T47D (cell line): ENCODE data around the gene PHF21B.

Experiments
- DNase-seq, 2 experiments: peaks; one replicate each; pipeline versions ENCODE4 v3.0.0 to v3.0.0-alpha.2; 2011 to 2012; ENCODE audit warnings: low read depth in 1 of 2, low spot score in 1 of 2
- JUND ChIP-seq: IDR thresholded peaks from 2 replicates; pipeline ENCODE4 v1.6.1; 2012; ENCODE audit warnings: low read depth
- in situ Hi-C: cut with HindIII; loops from 2 replicates; pipeline ENCODE4 v1.10.0; 2016; ENCODE audit warnings: low sequenced_read_pairs, low pct_unique_long_range_greater_than_20kb

PHF21B gene

DNA sequence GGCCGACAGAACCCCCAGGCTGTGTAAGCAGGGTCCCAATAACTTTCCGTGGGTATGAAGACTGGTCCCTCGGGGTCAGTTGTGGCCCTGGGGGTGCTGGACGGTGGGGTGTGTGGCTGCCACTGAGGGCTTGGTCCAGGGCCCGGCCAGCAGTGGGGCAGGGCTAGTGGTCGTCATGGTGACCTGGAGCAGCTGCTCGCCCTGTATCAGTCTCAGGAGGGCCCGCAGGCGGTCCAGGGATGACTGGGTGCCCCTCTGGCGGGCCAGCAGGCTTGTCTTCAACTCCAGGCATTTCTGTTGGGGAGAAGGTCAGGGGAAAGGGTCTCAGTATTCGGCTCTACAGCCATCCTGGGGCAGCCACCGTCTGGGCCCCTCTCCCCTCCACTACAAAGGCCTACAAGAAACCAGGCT lies 126.8 kb downstream of the PHF21B start:
- in situ Hi-C loops = no loop called here
- DNase-seq = no peak

GRCh38 chr22:44882226-44882905 lies 127.4 kb downstream of the PHF21B start:
- no peak for DNase-seq
- in situ Hi-C loops = no loop called here
- TF ChIP-seq JUND = no peak

More for the DNA sequence above, 126.8 kb downstream of the PHF21B start:
- TF ChIP-seq JUND = no peak

- no peak for DNase-seq
- in situ Hi-C loops = no loop called here
- no peak for TF ChIP-seq JUND
Measured at GRCh38 chr22:44881624-44882023, 128.2 kb downstream of the PHF21B start.

DNA sequence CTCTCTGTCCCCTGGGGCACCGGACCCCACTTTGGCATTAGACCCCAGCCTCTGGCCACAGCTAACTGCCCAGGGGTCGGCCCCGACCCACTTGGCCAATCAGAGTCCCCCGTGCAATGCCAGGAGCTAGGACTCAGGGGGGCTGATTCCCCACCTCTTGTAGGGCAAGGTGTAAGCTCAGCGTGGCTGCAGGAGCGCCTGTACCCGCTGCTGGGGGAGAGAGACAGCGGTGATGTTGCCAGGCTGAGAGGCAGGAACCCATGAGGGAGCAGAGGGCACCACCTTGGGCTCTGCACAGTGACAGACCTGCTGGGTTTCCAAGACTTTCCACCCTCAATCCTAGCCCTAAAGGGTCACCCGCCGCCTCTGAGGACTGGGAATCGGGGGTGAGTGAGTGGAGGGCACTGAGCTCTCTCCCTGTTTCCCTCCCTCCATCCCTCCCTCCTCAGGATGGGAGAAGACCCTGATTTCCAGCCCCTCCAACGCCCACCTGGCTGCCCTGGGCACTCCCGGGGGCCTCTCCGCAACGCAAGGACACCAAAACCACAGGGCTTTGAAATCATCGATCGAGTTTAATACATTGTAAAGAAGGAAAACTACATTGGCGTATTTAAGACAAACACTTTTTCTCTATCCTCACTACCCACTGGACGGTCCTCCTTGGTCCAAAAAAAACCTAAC lies 129.1 kb downstream of the PHF21B start:
- no peak for DNase-seq
- in situ Hi-C loops = no loop called here
- no peak for TF ChIP-seq JUND

DNA sequence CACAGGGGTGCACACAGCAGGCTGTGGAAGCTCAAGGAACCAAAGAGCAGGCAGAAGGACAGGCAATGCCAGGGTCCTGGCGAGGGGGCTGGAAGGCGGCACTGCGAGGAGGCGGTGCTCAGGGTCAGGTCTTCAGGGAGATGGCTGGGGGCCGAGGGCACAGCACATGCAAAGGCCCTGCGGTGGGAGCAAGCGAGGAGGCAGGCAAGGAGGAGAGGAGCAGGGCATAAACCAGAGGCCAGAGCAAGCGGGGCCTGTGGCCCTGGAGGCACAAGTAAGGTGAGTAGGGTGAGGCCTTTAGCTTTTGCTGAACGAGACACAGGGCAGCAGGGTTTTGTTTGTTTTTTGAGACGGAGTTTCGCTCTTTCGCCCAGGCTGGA lies 130.5 kb downstream of the PHF21B start:
- in situ Hi-C loops = no loop called here
- TF ChIP-seq JUND = no peak
- no peak for DNase-seq

DNA sequence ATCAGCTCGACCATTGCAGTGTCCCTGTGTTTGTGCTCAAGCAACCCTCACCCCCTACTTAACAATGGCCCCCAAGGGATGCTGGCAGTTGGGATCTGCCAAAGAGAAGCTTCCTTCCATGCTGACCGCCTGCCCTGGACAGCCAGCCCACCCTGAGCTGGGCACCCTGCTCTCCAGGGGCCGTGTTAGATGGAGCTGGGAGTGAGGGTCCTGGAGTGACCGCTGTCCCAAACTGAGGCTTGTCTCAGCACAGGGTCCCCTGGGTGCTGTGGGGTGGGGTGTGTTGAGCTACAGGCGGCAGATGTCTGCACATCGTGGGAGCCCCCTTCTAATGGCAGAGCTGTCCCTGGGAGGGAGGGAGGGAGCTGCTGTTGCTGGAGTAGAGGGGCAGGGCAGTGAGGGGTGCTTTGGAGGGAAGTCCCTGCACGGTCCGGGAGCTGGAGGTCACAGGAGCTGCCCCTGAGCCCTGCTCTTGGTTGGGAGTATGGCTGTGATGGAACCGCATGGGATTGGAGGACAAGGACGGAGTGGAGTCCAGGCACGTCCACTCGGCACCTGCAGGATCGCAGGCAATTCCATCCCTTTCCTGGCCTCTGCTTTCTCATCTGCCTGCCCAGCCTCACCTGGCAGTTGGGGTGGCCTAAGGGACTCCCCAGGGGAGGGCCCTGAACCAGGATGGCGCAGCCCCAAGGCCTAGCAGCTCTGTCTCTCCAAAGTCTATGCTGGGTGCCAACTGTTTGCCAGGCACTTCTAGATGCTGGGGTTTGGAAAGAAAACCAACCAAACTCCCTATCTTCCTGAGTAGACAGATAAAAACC lies 131.1 kb downstream of the PHF21B start:
- in situ Hi-C loops = no loop called here
- no peak for TF ChIP-seq JUND
- DNase-seq = no peak

- DNase-seq = no peak
- in situ Hi-C loops = no loop called here
- TF ChIP-seq JUND = no peak
Measured at GRCh38 chr22:44876921-44877320, 132.9 kb downstream of the PHF21B start.

GRCh38 chr22:44871782-44872181 lies 138.0 kb downstream of the PHF21B start:
- no peak for DNase-seq
- in situ Hi-C loops = no loop called here
- TF ChIP-seq JUND = no peak

DNA sequence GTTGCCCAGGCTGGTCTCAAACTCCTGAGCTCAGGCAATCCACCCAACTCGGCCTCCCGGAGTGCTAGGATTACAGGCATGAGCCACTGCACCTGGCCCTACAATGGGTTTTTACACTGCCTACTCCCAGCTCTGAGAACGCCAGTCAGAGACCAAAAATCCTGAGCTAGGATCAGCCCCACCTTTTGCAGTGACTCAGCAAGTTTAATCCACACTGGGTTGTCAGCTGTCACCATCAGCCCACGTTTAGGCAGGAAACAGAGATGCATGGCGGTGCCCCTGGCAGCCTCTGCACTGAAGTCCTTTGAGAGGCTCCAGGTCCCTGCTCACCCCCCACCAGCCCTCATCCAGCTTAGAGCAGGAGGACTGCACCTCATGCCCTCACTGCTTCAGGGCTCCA lies 139.8 kb downstream of the PHF21B start:
- no peak for TF ChIP-seq JUND
- in situ Hi-C loops = no loop called here
- peak in 1 of 2 experiments; percentile 58 for DNase-seq

- in situ Hi-C loops = no loop called here
- no peak for TF ChIP-seq JUND
- DNase-seq = no peak
Measured at GRCh38 chr22:44869196-44869595, 140.6 kb downstream of the PHF21B start.

DNA sequence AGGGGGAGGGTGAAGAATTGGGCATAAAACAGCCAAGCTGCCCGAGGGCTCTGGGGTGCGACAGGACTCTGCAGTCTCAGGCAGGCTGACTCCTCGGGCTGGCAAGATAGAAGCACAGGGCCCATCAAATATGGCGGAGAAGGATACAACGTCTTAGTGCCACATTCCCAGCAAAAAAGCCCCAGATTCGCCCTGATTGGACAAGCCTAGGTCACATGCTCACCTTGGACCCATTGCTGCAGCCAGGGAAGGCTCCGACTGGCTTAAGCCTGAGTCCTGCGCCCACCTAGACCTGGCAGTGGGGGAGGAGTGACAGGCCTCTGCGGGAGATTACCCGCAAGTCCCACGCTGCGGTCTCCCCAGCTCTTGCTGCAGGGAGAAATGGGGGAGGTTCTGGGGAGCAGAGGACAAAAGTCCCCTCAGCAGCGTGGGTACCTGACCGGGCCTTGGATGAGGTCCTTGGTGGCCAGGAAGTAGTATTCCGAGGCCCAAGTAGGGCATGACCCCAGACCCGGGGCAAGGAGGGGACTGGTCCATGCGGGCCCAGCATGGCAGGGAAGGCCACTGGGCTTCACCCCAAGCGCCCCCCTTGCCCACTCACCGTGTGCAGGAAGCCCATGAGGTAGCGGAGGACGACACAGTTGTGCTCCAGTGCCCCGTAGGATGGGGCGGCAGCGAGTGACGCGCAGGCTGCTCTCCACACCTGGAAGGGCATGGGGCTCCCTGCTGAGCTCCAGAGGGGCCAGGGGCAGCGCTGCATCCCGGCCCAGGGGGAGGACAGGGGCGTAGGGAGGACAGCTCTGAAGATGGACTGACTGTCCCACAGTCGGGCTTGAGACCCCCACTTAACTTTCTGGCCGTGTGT lies 144.4 kb downstream of the PHF21B start:
- in situ Hi-C loops = no loop called here
- no peak for DNase-seq
- TF ChIP-seq JUND = no peak
